BJ (cell line): ENCODE results near the gene TMIGD1. TPM values are rescaled to one million over a fixed set of nuclear protein-coding genes. Genes with fewer than 3 reads are reported as not detected.
A peak's percentile ranks its signal among the peaks of the same experiment; 100 is the strongest.

Experiments used
- CTCF ChIA-PET: fragments of 350-600 bp; formaldehyde crosslinking; extraction: SDS; loops from one replicate; lab custom pipeline; 2021; ENCODE audit warnings: antibody characterized with exemption, inconsistent platforms; lab: Yijun Ruan, JAX
- POLR2A ChIA-PET: fragments of 300-600 bp; sonication (Branson Sonifier 250); formaldehyde crosslinking; extraction: SDS; loops from one replicate; lab custom pipeline; 2021; ENCODE audit warnings: antibody characterized with exemption; lab: Charles Lee
- DNase-seq: peaks from one replicate; pipeline ENCODE4 v3.0.0-alpha.2; 2011; ENCODE audit warnings: low read depth
- H3K27me3 ChIP-seq: 2 replicates; pipeline ENCODE4 v1.6.0; 2011; ENCODE audit warnings: low read length; ENCODE audit not compliant: control insufficient read depth, insufficient read depth
- H3K36me3 ChIP-seq: 2 replicates; pipeline ENCODE4 v1.5.1; 2011; ENCODE audit warnings: low read length; ENCODE audit not compliant: control insufficient read depth, insufficient read depth
- H3K4me3 ChIP-seq: 2 replicates; pipeline ENCODE4 v1.5.1; 2011; ENCODE audit warnings: low read depth, mild to moderate bottlenecking, control low read depth, low read length
- CTCF ChIP-seq: IDR thresholded peaks from 2 replicates; pipeline ENCODE4 v1.5.1; 2011; ENCODE audit warnings: low read depth, mild to moderate bottlenecking, control low read depth, inconsistent platforms, low read length, moderate library complexity; ENCODE audit not compliant: insufficient read depth
- polyA minus RNA-seq: library from RNA; depleted of rRNA, polyadenylated mRNA; stranded (reverse); fragments of >200 nt; gene quantifications from 2 replicates; pipeline ENCODE4 v1.2.3, GENCODE V29; 2011; rRNA and poly(A)+ RNA removed
- polyA plus RNA-seq: library from polyadenylated mRNA; depleted of rRNA; stranded (reverse); fragments of >200 nt; gene quantifications from 2 replicates; pipeline ENCODE4 v1.2.3, GENCODE V29; 2011; rRNA removed

Gene TMIGD1
- not detected in 2 replicates for polyA plus RNA-seq
- polyA minus RNA-seq = not detected in 2 replicates

- ChIA-PET POLR2A (no interaction called here), CTCF (interaction anchor here (0.6 to 1.4 kb wide), 4 partner anchors 12 to 308 kb away, joined by 3 read pairs; no protein-coding TSS in a partner anchor)
Measured at GRCh38 chr17:30333503-30334360, at the start of gene TMIGD1. TMIGD1 (minus strand) TSS chr17:30334057; CDS start chr17:30332133, 1,924 bp downstream.

GRCh38 chr17:30382345-30382744 is 48.5 kb upstream of the TMIGD1 start:
- ChIA-PET CTCF (no interaction called here), POLR2A (no interaction called here)
- H3K27me3 ChIP-seq = no peaks in the 10 kb centered on the region
- H3K4me3 ChIP-seq = no peak overlapping the region
- DNase-seq = no peak
- H3K36me3 ChIP-seq = no peaks in the 10 kb centered on the region; the same call in 1 of the 2 replicates
- no peak for TF ChIP-seq CTCF

More at GRCh38 chr17:30333503-30334360, at the start of gene TMIGD1:
- Histone ChIP-seq H3K36me3 (no peaks in the 10 kb centered on the region), H3K4me3 (no peak within 1 kb of the TSS), H3K27me3 (no peaks in the 10 kb centered on the region)
- TF ChIP-seq CTCF = no peak
- no peak for DNase-seq

GRCh38 chr17:30381340-30381659 is 47.4 kb upstream of the TMIGD1 start:
- H3K4me3 ChIP-seq = no peak overlapping the region
- POLR2A ChIA-PET = no interaction called here
- no peaks in the 10 kb centered on the region; the same call in 1 of the 2 replicates for H3K36me3 ChIP-seq
- no peaks in the 10 kb centered on the region for H3K27me3 ChIP-seq
- CTCF ChIA-PET = interaction anchor here (1.7 kb wide), 1 partner anchor 41 kb away, joined by 13 read pairs; no protein-coding TSS in a partner anchor
- no peak for DNase-seq
- TF ChIP-seq CTCF = no peak

GRCh38 chr17:30380643-30381339 is 46.9 kb upstream of the TMIGD1 start:
- POLR2A ChIA-PET = interaction anchor here (0.6 kb wide), 1 partner anchor 21 kb away, joined by 3 read pairs; no protein-coding TSS in a partner anchor
- TF ChIP-seq CTCF = no peak
- CTCF ChIA-PET = interaction anchor here (0.6 to 1.7 kb wide), 6 partner anchors 9 to 451 kb away, joined by 3 to 13 read pairs (median 3); partner anchors contain the start of genes CRLF3 and SSH2

More at GRCh38 chr17:30380643-30381339, 46.9 kb upstream of the TMIGD1 start:
- H3K36me3 ChIP-seq = no peaks in the 10 kb centered on the region
- DNase-seq = no peak
- H3K4me3 ChIP-seq = peak overlapping the region; percentile 78
- H3K27me3 ChIP-seq = no peaks in the 10 kb centered on the region
